ENCODE data around the gene PSORS1C1.

DNA sequence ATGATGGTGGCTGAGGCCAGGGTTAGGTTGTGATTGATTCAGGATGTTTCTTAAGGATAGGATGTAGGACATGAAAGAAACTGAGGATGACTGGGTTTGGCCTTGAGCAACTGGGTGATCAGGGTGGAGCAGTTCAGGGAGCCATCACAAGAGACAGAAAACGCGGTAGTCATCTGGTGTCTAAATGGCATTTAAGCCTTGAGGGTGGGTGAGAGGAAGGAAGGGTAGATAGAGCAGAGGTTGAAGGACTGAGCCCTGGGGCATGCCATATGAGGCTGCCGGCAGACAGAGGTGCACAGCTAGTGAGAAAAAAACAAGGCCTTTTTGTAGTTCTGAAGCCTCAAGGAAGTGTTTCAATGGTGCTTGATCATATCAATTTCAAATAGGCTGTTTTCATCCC, 54.0 kb downstream of the PSORS1C1 start:
- TF ChIP-seq, protein P1, sequence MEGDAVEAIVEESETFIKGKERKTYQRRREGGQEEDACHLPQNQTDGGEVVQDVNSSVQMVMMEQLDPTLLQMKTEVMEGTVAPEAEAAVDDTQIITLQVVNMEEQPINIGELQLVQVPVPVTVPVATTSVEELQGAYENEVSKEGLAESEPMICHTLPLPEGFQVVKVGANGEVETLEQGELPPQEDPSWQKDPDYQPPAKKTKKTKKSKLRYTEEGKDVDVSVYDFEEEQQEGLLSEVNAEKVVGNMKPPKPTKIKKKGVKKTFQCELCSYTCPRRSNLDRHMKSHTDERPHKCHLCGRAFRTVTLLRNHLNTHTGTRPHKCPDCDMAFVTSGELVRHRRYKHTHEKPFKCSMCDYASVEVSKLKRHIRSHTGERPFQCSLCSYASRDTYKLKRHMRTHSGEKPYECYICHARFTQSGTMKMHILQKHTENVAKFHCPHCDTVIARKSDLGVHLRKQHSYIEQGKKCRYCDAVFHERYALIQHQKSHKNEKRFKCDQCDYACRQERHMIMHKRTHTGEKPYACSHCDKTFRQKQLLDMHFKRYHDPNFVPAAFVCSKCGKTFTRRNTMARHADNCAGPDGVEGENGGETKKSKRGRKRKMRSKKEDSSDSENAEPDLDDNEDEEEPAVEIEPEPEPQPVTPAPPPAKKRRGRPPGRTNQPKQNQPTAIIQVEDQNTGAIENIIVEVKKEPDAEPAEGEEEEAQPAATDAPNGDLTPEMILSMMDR (IDR thresholded peaks at IDR 0.05 in 8 of 11, conservative IDR thresholded peaks at IDR 0.05 in 3 of 11): no peak
- TF ChIP-seq POLR2A (IDR thresholded peaks at IDR 0.05): no peak

All from spleen (tissue), 7 donors.